ENCODE results near the gene WBP1L.

GRCh38 chr10:102713539-102713813, 30.3 kb upstream of the WBP1L start:
- TF ChIP-seq, protein P1, sequence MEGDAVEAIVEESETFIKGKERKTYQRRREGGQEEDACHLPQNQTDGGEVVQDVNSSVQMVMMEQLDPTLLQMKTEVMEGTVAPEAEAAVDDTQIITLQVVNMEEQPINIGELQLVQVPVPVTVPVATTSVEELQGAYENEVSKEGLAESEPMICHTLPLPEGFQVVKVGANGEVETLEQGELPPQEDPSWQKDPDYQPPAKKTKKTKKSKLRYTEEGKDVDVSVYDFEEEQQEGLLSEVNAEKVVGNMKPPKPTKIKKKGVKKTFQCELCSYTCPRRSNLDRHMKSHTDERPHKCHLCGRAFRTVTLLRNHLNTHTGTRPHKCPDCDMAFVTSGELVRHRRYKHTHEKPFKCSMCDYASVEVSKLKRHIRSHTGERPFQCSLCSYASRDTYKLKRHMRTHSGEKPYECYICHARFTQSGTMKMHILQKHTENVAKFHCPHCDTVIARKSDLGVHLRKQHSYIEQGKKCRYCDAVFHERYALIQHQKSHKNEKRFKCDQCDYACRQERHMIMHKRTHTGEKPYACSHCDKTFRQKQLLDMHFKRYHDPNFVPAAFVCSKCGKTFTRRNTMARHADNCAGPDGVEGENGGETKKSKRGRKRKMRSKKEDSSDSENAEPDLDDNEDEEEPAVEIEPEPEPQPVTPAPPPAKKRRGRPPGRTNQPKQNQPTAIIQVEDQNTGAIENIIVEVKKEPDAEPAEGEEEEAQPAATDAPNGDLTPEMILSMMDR (IDR thresholded peaks at IDR 0.05; ENCODE audit: low read depth, low read length, poor library complexity, severe bottlenecking), result no peak
- TF ChIP-seq EZH2phosphoT487 (IDR thresholded peaks at IDR 0.05; ENCODE audit: borderline replicate concordance, low read length), result no peak

Data from DOHH2 (cell line).